Measurements from ENCODE around the gene NINL.
"Not testable (repeated sequence)": the region's sequence is repeated elsewhere in the genome, so short reads cannot be mapped to it uniquely, and the experiment has no call there.

DNA sequence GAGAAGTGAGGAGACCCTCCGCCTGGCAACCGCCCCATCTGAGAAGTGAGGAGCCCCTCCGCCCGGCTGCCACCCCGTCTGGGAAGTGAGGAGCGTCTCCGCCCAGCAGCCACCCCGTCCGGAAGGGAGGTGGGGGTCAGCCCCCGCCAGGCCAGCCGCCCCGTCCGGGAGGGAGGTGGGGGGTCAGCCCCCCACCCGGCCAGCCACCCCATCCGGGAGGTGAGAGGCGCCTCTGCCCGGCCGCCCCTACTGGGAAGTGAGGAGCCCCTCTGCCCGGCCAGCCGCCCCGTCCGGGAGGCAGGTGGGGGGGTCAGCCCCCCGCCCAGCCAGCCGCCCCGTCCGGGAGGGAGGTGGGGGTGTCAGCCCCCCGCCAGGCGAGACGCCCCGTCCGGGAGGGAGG is 23.6 kb downstream of the NINL start:
- TF ChIP-seq, protein P1, sequence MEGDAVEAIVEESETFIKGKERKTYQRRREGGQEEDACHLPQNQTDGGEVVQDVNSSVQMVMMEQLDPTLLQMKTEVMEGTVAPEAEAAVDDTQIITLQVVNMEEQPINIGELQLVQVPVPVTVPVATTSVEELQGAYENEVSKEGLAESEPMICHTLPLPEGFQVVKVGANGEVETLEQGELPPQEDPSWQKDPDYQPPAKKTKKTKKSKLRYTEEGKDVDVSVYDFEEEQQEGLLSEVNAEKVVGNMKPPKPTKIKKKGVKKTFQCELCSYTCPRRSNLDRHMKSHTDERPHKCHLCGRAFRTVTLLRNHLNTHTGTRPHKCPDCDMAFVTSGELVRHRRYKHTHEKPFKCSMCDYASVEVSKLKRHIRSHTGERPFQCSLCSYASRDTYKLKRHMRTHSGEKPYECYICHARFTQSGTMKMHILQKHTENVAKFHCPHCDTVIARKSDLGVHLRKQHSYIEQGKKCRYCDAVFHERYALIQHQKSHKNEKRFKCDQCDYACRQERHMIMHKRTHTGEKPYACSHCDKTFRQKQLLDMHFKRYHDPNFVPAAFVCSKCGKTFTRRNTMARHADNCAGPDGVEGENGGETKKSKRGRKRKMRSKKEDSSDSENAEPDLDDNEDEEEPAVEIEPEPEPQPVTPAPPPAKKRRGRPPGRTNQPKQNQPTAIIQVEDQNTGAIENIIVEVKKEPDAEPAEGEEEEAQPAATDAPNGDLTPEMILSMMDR (IDR thresholded peaks at IDR 0.05; ENCODE audit: low read length) = not testable (repeated sequence)
- not testable (repeated sequence) for TF ChIP-seq EZH2 (IDR thresholded peaks at IDR 0.05; ENCODE audit: borderline replicate concordance, low read length)

All from OCI-LY1 (cell line).